OCI-LY1 (cell line): ENCODE results near the gene GSK3B.

Experiments used
- EZH2 ChIP-seq: fragments of 200-600 bp; sonication (generic), shearing (Covaris generic); IDR thresholded peaks from 2 replicates; pipeline ENCODE4 v1.8.0; 2017; ENCODE audit warnings: borderline replicate concordance, mixed run types, mild to moderate bottlenecking, antibody characterized with exemption, low read length, moderate library complexity, mixed read lengths
- TF ChIP-seq, protein P1 (sequence below): fragments of 200-600 bp; sonication (generic), shearing (Covaris generic); IDR thresholded peaks from 2 replicates; pipeline ENCODE4 v1.5.1; 2017; ENCODE audit warnings: mild to moderate bottlenecking, antibody characterized with exemption, low read length, moderate library complexity, mixed read lengths

DNA sequence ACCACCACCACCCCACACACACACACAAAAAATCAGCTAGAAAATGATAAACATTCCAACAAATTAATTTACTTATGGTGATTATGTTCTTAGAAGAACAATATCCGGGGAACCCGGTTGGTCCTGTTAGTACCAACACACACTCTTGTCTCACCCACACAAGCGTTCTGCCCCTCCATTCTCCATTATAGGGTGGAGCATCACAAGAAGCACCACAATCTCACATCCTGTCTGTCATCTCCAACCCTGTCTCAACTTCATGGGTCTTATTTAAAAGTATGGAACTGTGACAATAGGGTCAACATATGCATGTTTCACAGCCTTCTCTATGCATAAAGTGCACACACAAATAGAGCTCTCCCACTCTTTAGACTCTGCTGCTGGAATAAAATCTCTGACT is 5.6 kb downstream of the GSK3B start:
- TF ChIP-seq, protein P1, sequence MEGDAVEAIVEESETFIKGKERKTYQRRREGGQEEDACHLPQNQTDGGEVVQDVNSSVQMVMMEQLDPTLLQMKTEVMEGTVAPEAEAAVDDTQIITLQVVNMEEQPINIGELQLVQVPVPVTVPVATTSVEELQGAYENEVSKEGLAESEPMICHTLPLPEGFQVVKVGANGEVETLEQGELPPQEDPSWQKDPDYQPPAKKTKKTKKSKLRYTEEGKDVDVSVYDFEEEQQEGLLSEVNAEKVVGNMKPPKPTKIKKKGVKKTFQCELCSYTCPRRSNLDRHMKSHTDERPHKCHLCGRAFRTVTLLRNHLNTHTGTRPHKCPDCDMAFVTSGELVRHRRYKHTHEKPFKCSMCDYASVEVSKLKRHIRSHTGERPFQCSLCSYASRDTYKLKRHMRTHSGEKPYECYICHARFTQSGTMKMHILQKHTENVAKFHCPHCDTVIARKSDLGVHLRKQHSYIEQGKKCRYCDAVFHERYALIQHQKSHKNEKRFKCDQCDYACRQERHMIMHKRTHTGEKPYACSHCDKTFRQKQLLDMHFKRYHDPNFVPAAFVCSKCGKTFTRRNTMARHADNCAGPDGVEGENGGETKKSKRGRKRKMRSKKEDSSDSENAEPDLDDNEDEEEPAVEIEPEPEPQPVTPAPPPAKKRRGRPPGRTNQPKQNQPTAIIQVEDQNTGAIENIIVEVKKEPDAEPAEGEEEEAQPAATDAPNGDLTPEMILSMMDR, result no peak
- TF ChIP-seq EZH2, result no peak
